Sciatic nerve (tissue), 2 donors: ENCODE data around the gene HFM1. TPM values are rescaled to one million over a fixed set of nuclear protein-coding genes. Genes with fewer than 3 reads are reported as not detected.

Experiments
- ATAC-seq: fragments of 200-7000 bp; cut with Tn5 transposase; one replicate; pipeline ENCODE4 v1.9.1; 2020; ENCODE audit warnings: mild to moderate bottlenecking, moderate library complexity
- DNase-seq: peaks from one replicate; pipeline ENCODE4 v3.0.0-alpha.2; 2020; ENCODE audit warnings: low spot score
- intact Hi-C: fragments of 100-400 bp; cut with DNase I; formaldehyde crosslinking; loops from one replicate; pipeline ENCODE4 v1.14.2; 2022
- total RNA-seq: library from RNA; stranded (reverse); fragmentation: NEBNext Ultra II Directional; extraction: Animal tissue kit (Norgen Biotek cat#: 25700); gene quantifications from one replicate; pipeline ENCODE4 v1.2.1, GENCODE V29; 2021
- donor health status: DM: no; HTN: no; CAD: no.
- donor health status: DM: no; HTN: no; CAD: no.

The HFM1 gene
- total RNA-seq, 1 donor from 2014 or later, result 2.3 TPM

DNA sequence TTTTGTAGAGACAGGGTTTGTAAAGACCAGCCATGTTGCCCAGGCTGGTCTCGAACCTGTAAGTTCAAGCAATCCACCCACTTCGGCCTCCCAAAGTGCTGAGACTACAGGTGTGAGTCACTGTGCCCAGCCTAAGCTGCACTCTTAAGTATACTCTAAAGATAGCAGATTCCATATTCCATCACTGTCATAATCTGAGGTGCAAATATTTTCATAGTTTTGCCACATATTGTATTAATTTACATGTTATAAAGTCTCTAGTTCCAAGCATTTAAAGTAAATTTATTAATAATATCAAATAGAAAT is 121.3 kb downstream of the HFM1 start:
- ATAC-seq (no peak), DNase-seq (no peak)
- intact Hi-C loops, result no loop called here

DNA sequence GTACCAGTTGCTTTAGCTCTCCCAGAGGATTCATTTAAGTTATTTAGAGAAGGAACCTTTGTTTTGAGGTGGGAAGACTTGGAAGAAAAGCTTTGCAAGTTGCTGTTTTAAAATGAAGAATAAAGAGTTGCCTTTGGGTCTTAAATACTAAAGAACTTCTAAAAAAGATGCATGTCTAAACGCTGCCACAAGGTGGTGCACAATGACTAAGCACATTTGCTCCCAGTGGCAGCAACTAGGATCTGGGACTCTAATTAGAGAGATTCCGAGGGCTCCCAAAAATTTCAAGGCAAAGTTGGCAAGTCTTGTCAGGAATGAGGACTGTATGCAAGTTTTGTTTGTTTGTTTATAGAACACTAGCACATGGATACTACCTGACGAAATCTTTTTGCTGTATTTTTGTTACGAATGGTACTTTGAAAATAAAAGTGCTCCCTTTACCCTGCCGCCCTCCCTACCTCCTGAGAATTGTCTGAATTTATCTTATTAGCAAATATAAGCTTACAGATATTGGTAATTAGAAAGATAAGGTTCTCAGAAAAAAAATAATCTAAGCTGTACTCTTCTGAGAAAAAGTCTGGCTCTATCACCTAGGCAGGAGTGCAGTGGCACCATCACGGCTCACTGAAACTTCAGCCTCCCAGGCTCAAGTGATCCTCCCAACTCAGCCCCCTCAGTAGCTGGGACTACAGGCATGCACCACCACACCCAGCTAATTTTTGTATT is 121.8 kb downstream of the HFM1 start:
- ATAC-seq (peak; percentile 78), DNase-seq (peak; percentile 73)
- intact Hi-C loops, result no loop called here

DNA sequence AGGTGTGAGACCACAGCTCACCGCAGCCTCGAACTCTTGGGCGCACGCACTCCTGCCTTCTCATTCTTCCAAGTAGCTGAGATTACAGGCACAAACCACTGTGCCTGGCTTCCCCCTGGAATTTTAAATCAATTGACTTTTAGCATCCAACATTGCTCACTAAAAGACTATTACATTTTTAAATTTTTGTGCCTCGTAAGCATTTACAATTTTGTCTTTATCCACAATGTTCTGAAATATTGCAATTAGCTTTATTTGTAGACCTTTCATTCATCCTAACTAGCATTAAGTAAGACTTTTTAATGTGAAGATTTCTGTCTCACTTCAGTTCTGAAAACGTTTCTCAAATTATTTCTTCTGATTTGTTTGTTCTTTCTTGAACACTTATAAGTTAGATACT is 122.9 kb downstream of the HFM1 start:
- DNase-seq (no peak), ATAC-seq (no peak)
- intact Hi-C loops, result no loop called here

GRCh38 chr1:91278754-91279153 is 125.9 kb downstream of the HFM1 start:
- intact Hi-C loops, result no loop called here
- DNase-seq, result no peak
- no peak for ATAC-seq

DNA sequence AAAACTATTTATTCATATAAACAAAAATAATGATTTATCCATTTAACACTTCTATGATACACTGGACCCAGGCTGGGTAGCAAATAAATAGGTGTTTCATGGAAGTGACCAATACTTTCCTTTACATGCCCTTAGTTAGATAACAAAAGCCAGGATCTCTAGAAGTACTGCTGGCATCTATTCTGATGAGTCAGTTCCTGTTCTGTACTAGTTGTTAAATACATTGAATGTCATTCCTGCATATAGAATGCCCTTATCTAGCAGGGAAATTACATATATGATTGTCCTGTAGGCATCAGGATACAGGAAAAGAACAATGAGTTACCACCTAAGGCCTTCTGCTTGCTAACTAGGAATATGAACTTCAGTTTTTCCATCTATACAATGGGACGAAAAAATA is 130.8 kb downstream of the HFM1 start:
- ATAC-seq, result no peak
- intact Hi-C loops, result no loop called here
- no peak for DNase-seq

DNA sequence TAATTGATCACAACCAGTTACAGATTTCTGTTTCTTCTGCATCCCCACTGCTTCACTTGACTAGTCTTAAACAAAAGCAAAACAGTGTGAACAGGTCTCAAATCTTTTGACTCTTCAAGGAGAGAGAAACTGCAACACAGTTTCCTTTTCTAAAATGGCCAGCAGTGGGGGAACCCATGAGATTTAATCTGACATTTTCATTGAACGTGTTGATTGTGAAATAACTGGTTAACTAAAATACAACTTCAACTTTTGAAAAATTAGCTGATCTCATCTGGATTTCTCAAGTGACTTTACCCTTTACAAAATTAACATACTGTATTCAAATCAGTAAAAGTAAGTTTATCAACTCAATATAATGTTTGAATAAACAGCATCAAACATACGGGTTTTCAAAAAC is 143.0 kb downstream of the HFM1 start:
- ATAC-seq (no peak), DNase-seq (no peak)
- intact Hi-C loops, result no loop called here

- no peak for DNase-seq
- ATAC-seq, result no peak
- intact Hi-C loops, result loop anchor here (2.0 kb wide), 1 partner anchor 41 kb away; no protein-coding TSS in a partner anchor
Measured at GRCh38 chr1:91245435-91245834, 159.2 kb downstream of the HFM1 start.

- DNase-seq, result no peak
- ATAC-seq, result no peak
- intact Hi-C loops, result loop anchor here (2.0 kb wide), 1 partner anchor 42 kb away; no protein-coding TSS in a partner anchor
Measured at GRCh38 chr1:91244737-91245136, 159.9 kb downstream of the HFM1 start.

DNA sequence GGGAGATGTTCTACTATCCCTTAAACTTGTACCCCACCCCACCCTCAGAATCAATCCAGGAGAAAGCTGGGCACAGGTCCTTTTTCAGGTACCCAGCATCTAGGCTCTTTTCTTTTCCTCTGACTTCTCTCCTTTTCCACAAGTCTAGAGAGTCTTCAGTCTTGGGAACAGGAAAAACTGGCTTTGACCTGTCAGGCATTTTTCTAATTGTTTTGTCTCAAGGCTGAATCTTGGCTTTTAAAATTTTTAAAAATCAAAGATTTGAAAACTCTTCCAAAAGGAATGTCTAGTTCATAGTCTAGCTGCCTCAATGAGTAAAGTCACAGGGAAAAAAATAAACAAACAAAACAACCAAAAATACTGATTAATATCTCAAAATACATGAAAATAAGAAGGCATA is 161.5 kb downstream of the HFM1 start:
- intact Hi-C loops, result no loop called here
- DNase-seq, result no peak
- no peak for ATAC-seq

GRCh38 chr1:91234181-91234580 is 170.5 kb downstream of the HFM1 start:
- ATAC-seq, result no peak
- intact Hi-C loops, result no loop called here
- DNase-seq, result no peak

DNA sequence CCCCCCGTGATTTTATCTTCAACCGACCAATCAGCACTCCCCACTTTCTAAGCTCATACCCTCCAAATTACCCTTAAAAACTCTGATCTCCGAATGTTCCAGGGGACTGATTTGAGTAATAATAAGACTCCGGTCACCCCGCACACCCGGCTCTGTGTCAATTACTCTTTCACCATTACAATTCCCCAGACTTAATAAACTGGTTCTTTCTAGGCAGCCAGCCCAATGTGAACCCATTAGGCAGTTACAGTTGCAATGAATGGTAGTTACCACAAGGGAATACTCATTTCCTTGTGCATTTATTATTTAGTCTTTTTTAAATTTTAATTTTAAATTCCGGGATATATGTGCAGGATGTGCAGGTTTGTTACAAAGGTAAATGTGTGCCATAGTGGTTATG is 177.9 kb downstream of the HFM1 start:
- DNase-seq (no peak), ATAC-seq (no peak)
- intact Hi-C loops, result no loop called here

DNA sequence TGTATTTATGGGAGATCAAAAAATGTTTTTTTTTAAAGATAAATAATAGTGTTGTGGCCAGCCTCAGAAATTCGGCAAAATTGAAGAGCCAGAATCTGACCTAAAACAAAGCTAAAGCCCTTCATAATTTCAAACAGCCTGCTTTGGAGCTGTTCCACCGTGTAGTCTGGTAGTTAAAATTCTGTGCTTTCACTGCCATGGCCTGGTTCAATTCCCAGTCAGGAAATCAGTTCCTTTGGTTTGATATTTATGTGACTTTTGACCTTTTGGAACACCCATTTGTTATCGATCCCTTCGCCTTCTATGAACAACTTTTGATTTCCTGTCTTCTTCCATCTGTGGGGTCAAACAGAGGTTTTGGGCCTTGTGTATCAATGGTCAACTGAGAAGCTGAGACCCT is 179.8 kb downstream of the HFM1 start:
- intact Hi-C loops, result no loop called here
- ATAC-seq (no peak), DNase-seq (no peak)

DNA sequence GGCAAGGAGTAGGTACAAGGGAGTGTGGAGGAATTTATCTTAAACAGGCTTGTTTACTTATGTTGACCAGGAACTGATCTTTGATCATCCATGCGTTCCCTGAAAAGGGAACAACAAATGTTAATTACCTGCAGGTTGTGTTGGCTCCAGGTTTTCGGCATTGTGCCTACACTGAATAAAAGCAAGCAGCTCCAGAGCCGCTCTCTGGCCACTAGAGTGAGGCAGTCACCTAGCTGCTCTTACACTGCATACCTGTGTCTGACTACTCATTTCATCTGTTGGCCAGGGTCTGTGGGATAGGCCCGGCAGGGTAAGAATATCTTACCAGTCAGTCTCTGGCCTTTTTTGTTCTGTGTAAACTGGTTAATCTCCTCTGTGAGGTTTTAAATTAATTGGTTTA is 183.6 kb downstream of the HFM1 start:
- intact Hi-C loops, result no loop called here
- no peak for DNase-seq
- no peak for ATAC-seq

DNA sequence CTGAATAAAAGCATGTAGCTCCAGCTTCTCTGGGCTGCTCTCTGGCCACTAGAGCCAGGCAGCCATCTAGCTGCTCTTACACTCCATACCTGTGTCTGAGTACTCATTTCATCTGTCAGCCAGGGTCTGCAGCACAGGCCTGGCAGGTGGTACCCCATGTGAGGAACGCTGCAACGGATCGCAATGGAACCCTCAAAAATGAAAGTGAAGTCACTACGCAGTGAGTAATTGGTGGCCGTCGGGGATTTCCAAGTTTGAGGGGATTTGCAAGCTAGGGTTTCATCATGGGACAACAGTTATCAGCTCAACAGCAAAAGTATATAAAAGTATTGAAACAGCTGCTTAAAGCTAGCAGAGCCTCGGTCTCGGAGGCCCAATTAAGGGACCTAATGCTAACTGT is 186.7 kb downstream of the HFM1 start:
- intact Hi-C loops, result no loop called here
- ATAC-seq (no peak), DNase-seq (no peak)

Other genes starting within 250 kb of the HFM1 start
- gene CDC7, start 96.0 kb upstream of the HFM1 start, total RNA-seq, result 3.9 TPM